ENCODE results near the gene KIZ.

KIZ gene

DNA sequence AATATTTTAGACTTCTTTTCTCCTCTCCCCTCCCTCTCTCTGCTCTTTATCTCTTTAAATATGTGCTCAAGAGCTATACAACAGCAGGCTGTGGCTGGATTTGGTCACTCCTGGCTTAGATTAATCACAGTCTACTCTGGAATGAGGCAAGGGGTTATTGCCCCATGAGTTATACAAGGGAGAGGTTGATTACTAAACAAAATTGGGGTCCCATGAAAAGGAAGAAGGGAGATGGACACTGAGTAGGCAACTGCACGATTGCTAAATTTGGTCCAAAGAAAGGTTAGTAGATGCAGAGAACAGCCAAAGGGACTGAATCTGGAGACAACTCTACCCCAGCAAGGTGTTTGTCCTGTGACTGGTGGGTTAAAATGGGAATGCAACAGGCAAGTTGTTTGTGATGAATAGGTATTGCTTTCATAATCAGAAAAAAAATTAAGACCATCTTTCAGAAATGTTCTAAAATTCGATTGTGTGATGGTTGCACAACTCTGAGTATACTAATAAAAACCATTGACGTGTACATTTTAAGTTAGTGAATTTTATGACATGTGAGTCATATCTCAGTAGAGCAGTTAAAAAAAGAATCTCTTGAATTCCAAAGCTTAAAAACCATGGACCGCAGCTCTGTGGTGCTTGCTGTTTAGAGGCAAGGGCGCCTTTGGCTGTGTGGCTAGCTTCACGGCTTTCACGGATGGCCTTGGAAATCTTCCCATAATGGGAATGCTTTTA, 57.1 kb downstream of the KIZ start:
- H3K4me3 ChIP-seq (ENCODE audit: low read depth, low read length) = no peak overlapping the region
- no peak for TF ChIP-seq CTCF (IDR thresholded peaks at IDR 0.05; ENCODE audit: borderline replicate concordance, insufficient read depth, low read depth, low read length)

DNA sequence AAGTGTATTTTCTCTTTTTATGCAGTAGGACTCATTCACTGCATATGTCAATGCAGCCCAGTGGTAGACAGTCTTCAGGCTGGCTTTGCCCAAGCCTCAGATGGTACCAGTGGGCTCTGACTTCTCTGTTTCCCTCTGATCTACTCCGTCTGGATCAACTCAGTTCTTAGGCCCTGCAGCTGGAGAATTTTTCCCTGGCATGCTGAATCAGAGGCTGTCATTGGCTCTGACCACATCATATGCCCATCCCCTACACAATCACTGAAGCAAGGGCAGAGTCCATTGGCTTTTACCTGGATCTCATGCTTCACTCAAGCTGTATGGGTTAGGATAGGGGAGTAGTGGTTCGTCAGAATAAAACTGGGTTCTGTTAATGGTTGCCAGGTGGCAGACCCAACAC, 57.8 kb downstream of the KIZ start:
- TF ChIP-seq CTCF (IDR thresholded peaks at IDR 0.05; ENCODE audit: borderline replicate concordance, insufficient read depth, low read depth, low read length) = no peak
- H3K4me3 ChIP-seq (ENCODE audit: low read depth, low read length) = no peak overlapping the region

- TF ChIP-seq CTCF (IDR thresholded peaks at IDR 0.05; ENCODE audit: borderline replicate concordance, insufficient read depth, low read depth, low read length) = no peak
- H3K4me3 ChIP-seq (ENCODE audit: low read depth, low read length) = no peak overlapping the region
Measured at GRCh38 chr20:21184819-21185218, 58.9 kb downstream of the KIZ start.

DNA sequence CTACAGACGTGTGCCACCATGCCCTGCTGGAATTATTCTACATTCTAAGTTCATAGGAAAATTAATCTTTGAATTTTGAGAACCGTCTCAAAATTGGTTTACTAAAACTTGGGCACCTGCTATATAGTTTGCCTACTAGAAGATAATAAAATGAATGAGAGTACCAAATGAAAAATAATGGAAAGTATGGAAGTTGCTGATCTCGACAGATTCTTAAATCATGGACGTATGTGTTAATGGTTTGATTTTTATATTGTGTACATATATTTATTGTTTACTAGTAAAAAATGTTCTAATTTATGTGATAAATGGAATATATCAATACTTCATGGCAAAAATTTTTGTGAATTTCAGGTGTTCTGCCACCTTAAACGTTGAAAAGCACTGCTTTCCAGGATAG, 60.0 kb downstream of the KIZ start:
- no peak for TF ChIP-seq CTCF (IDR thresholded peaks at IDR 0.05; ENCODE audit: borderline replicate concordance, insufficient read depth, low read depth, low read length)

GRCh38 chr20:21189761-21190523, 64.1 kb downstream of the KIZ start:
- no peak overlapping the region for H3K4me3 ChIP-seq (ENCODE audit: low read depth, low read length)
- TF ChIP-seq CTCF (IDR thresholded peaks at IDR 0.05; ENCODE audit: borderline replicate concordance, insufficient read depth, low read depth, low read length) = no peak

More for the DNA sequence above, 60.0 kb downstream of the KIZ start:
- no peak overlapping the region for H3K4me3 ChIP-seq (ENCODE audit: low read depth, low read length)

DNA sequence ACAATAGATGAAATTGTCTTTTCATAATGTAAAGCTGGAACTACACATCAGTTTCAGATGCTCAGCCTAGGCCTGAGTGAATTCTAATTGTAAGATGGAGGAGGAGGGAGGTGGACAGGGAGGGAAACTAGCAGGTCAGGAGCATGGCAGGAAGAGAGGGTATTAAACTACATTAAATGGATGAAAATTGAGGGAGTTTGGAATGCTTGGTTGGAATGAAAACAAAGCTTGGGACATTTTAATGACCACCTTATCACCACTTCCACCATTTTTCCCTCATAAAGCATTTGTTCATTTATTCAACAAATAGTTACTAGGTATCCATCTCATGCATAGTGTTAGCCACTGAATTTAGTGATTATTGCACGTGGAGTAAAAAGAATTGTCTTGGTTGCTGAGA, 65.0 kb downstream of the KIZ start:
- no peak overlapping the region for H3K4me3 ChIP-seq (ENCODE audit: low read depth, low read length)
- no peak for TF ChIP-seq CTCF (IDR thresholded peaks at IDR 0.05; ENCODE audit: borderline replicate concordance, insufficient read depth, low read depth, low read length)

DNA sequence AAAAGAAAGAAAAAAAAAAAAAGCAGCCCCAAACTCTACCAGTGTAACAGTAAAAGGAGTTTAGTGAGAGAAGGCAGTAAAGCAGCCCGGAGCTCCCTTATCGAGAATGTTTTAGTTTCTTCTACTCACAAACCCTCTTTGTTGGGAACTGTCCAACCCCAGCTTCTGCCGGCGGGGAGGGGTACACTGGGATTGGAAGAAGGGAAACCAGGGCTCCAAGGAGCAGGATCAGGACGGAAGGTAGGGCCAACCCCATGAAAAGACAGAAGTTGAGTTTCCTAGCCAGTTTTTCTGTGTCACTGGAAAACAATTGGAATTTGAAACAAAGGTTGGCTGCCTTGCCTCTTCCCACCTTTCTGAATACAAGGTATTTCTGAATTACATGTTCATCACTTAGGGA, 66.0 kb downstream of the KIZ start:
- TF ChIP-seq CTCF (IDR thresholded peaks at IDR 0.05; ENCODE audit: borderline replicate concordance, insufficient read depth, low read depth, low read length) = no peak
- H3K4me3 ChIP-seq (ENCODE audit: low read depth, low read length) = no peak overlapping the region

Data from GM12875 (cell line).